C4-2B (cell line): ENCODE measurements around the gene U2SURP.

Source experiments
- CTCF ChIP-seq: fragments of 450-650 bp; conservative IDR thresholded peaks from 2 replicates; pipeline ENCODE4 v1.5.1; 2017; ENCODE audit warnings: mild to moderate bottlenecking
- ZFX ChIP-seq: fragments of 450-650 bp; IDR thresholded peaks from 2 replicates; pipeline ENCODE4 v1.6.1; 2017

- TF ChIP-seq CTCF: no peak
- TF ChIP-seq ZFX: no peak
These were observed 24.6 kb upstream of the U2SURP start for GRCh38 chr3:142976621-142977398.
